Ovary (tissue), 3 donors: ENCODE data around the gene SORL1-AS1.

Experiments used
- CTCF ChIP-seq, 3 donors: fragments of 450-650 bp in 2 of 3; fragments of 200-600 bp in 1 of 3; IDR thresholded peaks; one replicate each; pipeline versions ENCODE4 v1.5.1 to v1.8.0; 2016 to 2022; ENCODE audit warnings: antibody characterized with exemption in 3 of 3, mild to moderate bottlenecking in 1 of 3
- EP300 ChIP-seq: sonication (generic); formaldehyde crosslinking; IDR thresholded peaks from one replicate; pipeline ENCODE4 v1.6.1; 2017; ENCODE audit warnings: antibody characterized with exemption
- POLR2A ChIP-seq: fragments of 450-650 bp; IDR thresholded peaks from one replicate; pipeline ENCODE4 v1.6.1; 2017; ENCODE audit warnings: antibody characterized with exemption, mild to moderate bottlenecking, moderate library complexity
- donor health status: DM: no; HTN: no; CAD: no.

GRCh38 chr11:121458551-121458950 is 5.8 kb upstream of the SORL1-AS1 start:
- no peak for TF ChIP-seq CTCF (IDR thresholded peaks at IDR 0.05)
- no peak for TF ChIP-seq POLR2A
- TF ChIP-seq EP300, result no peak
